Measurements from ENCODE around the gene PHYH.

The PHYH gene

GRCh38 chr10:13328126-13328525 is 28.3 kb upstream of the PHYH start:
- DNase-seq, result no peak
- in situ Hi-C loops (cut with HindIII; ENCODE audit: low pct_ligation_motif_present, low sequenced_read_pairs), result no loop called here
- Histone ChIP-seq H3K27ac (no peak overlapping the region), H3K27me3 (replicated peaks) (no peaks in the 10 kb centered on the region), H3K4me3 (ENCODE audit: low read depth, low read length) (no peak overlapping the region), H3K36me3 (replicated peaks) (peaks cover 38% of the 10 kb centered on the region)
- TF ChIP-seq, protein P1, sequence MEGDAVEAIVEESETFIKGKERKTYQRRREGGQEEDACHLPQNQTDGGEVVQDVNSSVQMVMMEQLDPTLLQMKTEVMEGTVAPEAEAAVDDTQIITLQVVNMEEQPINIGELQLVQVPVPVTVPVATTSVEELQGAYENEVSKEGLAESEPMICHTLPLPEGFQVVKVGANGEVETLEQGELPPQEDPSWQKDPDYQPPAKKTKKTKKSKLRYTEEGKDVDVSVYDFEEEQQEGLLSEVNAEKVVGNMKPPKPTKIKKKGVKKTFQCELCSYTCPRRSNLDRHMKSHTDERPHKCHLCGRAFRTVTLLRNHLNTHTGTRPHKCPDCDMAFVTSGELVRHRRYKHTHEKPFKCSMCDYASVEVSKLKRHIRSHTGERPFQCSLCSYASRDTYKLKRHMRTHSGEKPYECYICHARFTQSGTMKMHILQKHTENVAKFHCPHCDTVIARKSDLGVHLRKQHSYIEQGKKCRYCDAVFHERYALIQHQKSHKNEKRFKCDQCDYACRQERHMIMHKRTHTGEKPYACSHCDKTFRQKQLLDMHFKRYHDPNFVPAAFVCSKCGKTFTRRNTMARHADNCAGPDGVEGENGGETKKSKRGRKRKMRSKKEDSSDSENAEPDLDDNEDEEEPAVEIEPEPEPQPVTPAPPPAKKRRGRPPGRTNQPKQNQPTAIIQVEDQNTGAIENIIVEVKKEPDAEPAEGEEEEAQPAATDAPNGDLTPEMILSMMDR (IDR thresholded peaks at IDR 0.05; ENCODE audit: low read depth, low read length, missing control alignments), result no peak

DNA sequence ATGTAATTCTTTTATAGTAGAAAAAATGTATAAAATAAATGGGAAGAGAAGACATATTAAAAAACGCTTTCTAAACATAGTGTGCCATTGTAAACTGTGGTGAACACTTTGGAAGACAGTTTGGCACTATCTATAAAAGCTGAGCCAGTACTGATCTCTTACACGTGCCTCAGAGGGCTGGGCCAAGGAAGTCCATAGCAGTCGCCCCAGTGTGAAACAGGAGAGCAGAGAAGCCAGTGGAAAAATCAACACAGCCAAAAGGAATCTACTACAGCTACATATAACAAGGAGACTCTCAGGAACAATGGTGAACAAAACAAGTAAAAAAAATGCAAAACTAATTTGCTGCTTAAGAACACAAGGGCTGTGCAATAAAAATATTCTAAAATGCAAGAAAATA is 27.7 kb upstream of the PHYH start:
- peaks cover 40% of the 10 kb centered on the region for H3K36me3 ChIP-seq (replicated peaks)
- H3K4me3 ChIP-seq (ENCODE audit: low read depth, low read length), result no peak overlapping the region
- DNase-seq, result no peak
- H3K27me3 ChIP-seq (replicated peaks), result no peaks in the 10 kb centered on the region
- H3K27ac ChIP-seq, result no peak overlapping the region
- in situ Hi-C loops (cut with HindIII; ENCODE audit: low pct_ligation_motif_present, low sequenced_read_pairs), result no loop called here
- TF ChIP-seq, protein P1 (IDR thresholded peaks at IDR 0.05; ENCODE audit: low read depth, low read length, missing control alignments), result no peak

DNA sequence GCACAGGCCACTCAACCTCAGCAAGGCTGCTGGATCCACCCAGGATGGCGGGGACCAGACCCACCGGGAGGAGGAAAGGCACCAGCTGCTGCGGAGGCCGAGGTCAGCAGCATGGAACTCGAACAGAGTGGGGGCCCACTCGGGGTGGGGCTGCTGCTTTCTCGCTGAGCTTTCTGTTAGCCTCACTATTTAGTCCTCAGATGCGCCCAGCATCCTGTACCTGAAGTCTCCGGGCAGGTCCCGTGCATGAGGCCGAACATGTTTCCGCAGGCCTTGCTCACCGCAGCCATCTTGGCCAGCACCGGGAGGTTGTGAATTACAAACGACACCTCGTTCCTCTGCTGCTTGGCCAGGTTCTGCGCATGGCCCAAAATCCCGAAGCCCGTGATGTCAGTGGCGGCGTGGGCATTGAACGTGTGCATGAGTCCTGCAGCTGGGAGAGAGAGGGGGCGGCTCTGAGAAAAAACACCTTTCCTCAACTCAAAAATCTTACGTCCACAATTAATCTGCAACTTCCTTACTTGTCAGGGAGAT is 22.8 kb upstream of the PHYH start:
- TF ChIP-seq, protein P1 (IDR thresholded peaks at IDR 0.05; ENCODE audit: low read depth, low read length, missing control alignments), result no peak
- in situ Hi-C loops (cut with HindIII; ENCODE audit: low pct_ligation_motif_present, low sequenced_read_pairs), result no loop called here
- no peak for DNase-seq
- Histone ChIP-seq H3K27ac (no peak overlapping the region), H3K4me3 (ENCODE audit: low read depth, low read length) (no peak overlapping the region), H3K36me3 (replicated peaks) (peaks cover 41% of the 10 kb centered on the region), H3K27me3 (replicated peaks) (no peaks in the 10 kb centered on the region)

- TF ChIP-seq, protein P1 (IDR thresholded peaks at IDR 0.05; ENCODE audit: low read depth, low read length, missing control alignments), result no peak
- no peak overlapping the region for H3K27ac ChIP-seq
- in situ Hi-C loops (cut with HindIII; ENCODE audit: low pct_ligation_motif_present, low sequenced_read_pairs), result no loop called here
- H3K4me3 ChIP-seq (ENCODE audit: low read depth, low read length), result no peak overlapping the region
- DNase-seq, result no peak
- peaks cover 33% of the 10 kb centered on the region for H3K36me3 ChIP-seq (replicated peaks)
- no peaks in the 10 kb centered on the region for H3K27me3 ChIP-seq (replicated peaks)
Measured at GRCh38 chr10:13321576-13321975, 21.7 kb upstream of the PHYH start.

GRCh38 chr10:13319166-13319565 is 19.3 kb upstream of the PHYH start:
- in situ Hi-C loops (cut with HindIII; ENCODE audit: low pct_ligation_motif_present, low sequenced_read_pairs), result no loop called here
- no peak overlapping the region for H3K27ac ChIP-seq
- no peak for DNase-seq
- no peak overlapping the region for H3K4me3 ChIP-seq (ENCODE audit: low read depth, low read length)
- H3K27me3 ChIP-seq (replicated peaks), result no peaks in the 10 kb centered on the region
- H3K36me3 ChIP-seq (replicated peaks), result peaks cover 16% of the 10 kb centered on the region
- TF ChIP-seq, protein P1 (IDR thresholded peaks at IDR 0.05; ENCODE audit: low read depth, low read length, missing control alignments), result no peak

DNA sequence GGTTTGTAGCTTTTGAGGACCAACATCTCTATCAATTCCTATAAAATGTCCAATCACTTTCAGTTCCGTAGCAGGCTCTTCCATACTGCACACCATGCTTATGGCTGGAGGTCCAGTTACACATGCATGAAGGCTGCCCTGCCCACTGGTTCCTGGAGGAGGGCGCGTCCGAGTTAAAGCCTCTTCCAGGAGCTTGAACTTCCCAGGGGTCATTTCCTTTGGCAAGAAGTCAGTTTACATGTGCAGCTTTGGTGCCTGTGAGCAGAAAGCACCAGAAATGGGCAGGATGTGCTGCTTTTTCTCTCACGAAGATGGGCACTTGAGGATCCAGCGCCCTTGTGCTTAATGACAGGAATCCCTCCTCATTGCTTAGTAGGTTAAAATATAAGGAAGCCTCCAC is 17.6 kb upstream of the PHYH start:
- Histone ChIP-seq H3K36me3 (replicated peaks) (peaks cover 10% of the 10 kb centered on the region), H3K27ac (no peak overlapping the region), H3K4me3 (ENCODE audit: low read depth, low read length) (no peak overlapping the region), H3K27me3 (replicated peaks) (no peaks in the 10 kb centered on the region)
- no peak for DNase-seq
- TF ChIP-seq, protein P1 (IDR thresholded peaks at IDR 0.05; ENCODE audit: low read depth, low read length, missing control alignments), result no peak
- in situ Hi-C loops (cut with HindIII; ENCODE audit: low pct_ligation_motif_present, low sequenced_read_pairs), result no loop called here

All from brain microvascular endothelial cell (primary cell).